Measurements from ENCODE around the gene KIAA1217. TPM values are rescaled to one million over a fixed set of nuclear protein-coding genes. Genes with fewer than 3 reads are reported as not detected.

KIAA1217 gene
- total RNA-seq, 1 experiment from 2014 or later: 7.8 TPM

DNA sequence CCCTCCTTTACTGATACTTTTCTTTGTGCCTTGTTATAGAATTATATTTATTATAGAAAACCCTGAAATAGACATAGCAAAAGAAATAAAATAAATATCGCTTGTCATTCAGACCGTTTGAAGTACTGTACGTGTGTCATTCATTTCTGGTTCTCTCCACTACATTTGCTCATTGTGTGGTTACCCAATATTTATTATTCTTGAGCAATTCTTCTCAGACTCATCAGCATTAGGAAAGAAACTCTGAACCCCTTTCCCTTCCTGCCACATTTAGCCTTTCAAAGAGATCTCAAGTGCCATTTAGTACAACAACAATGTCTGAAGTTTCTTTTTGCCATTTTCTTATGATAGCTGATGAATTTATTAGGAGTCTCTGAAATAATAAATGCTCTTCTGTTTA lies 154.1 kb downstream of the KIAA1217 start:
- POLR2A ChIA-PET: no interaction called here
- RAD21 ChIA-PET (ENCODE audit: low non-redundant PET in 1 of 2, low total read pairs in 2 of 2, uncharacterized antibody in 2 of 2, unreplicated experiment in 2 of 2): no interaction called here
- Histone ChIP-seq H3K9ac (ENCODE audit: low read length) (no peak overlapping the region), H3K4me2 (ENCODE audit: low read length) (no peak overlapping the region), H3K27ac (ENCODE audit: low read depth, low read length) (no peak overlapping the region), H3K79me2 (ENCODE audit: insufficient read depth, low read length) (no peaks in the 10 kb centered on the region), H3K9me2 (ENCODE audit: insufficient read depth) (no peaks in the 10 kb centered on the region), H3K36me3 (ENCODE audit: control insufficient read depth in 1 of 2, insufficient read depth in 2 of 2, low read length in 2 of 2) (no peaks in the 10 kb centered on the region), H3K9me3 (ENCODE audit: control insufficient read depth in 1 of 2, insufficient read depth in 1 of 2, low read depth in 1 of 2, low read length in 2 of 2) (no peaks in the 10 kb centered on the region), H2AFZ (ENCODE audit: low read depth, low read length, poor library complexity, severe bottlenecking) (no peak overlapping the region), H3K4me3 (replicated peaks in 1 of 2; ENCODE audit: low read depth in 1 of 2, low read length in 2 of 2) (no peak overlapping the region), H3K27me3 (ENCODE audit: insufficient read depth, low read length) (peaks cover 5% of the 10 kb centered on the region; the same call in 1 of the 2 replicates), H4K20me1 (ENCODE audit: insufficient read depth) (no peaks in the 10 kb centered on the region), H3K4me1 (ENCODE audit: control insufficient read depth in 1 of 2, insufficient read depth in 2 of 2, low read length in 2 of 2) (no peaks in the 10 kb centered on the region)
- CTCF ChIA-PET: no interaction called here
- ATAC-seq: no peak
- intact Hi-C loops (cut with micrococcal nuclease): loop anchor here (10.0 kb wide), 2 partner anchors 142 to 1208 kb away; no protein-coding TSS in a partner anchor
- BruUV-seq (replicated peaks): no TSS peak
- no peak for DNase-seq (ENCODE audit: low read depth, low spot score)
- TF ChIP-seq FOSL1 (IDR thresholded peaks at IDR 0.05; ENCODE audit: low read depth) (no peak), CEBPB (IDR thresholded peaks at IDR 0.05; ENCODE audit: low read depth) (no peak), SIN3A (IDR thresholded peaks at IDR 0.05; ENCODE audit: low read depth) (no peak), ZFX (IDR thresholded peaks at IDR 0.05) (no peak), ZBTB33 (IDR thresholded peaks at IDR 0.05; ENCODE audit: extremely low read depth, insufficient replicate concordance, low read length) (no peak), EGR1 (IDR thresholded peaks at IDR 0.05; ENCODE audit: low read depth) (no peak), EZH2 (IDR thresholded peaks at IDR 0.05) (no peak), CBX3 (IDR thresholded peaks at IDR 0.05; ENCODE audit: low read depth) (no peak)
- TF ChIP-seq, protein P1, sequence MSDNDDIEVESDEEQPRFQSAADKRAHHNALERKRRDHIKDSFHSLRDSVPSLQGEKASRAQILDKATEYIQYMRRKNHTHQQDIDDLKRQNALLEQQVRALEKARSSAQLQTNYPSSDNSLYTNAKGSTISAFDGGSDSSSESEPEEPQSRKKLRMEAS (IDR thresholded peaks at IDR 0.05): no peak
- TF ChIP-seq, protein P2, sequence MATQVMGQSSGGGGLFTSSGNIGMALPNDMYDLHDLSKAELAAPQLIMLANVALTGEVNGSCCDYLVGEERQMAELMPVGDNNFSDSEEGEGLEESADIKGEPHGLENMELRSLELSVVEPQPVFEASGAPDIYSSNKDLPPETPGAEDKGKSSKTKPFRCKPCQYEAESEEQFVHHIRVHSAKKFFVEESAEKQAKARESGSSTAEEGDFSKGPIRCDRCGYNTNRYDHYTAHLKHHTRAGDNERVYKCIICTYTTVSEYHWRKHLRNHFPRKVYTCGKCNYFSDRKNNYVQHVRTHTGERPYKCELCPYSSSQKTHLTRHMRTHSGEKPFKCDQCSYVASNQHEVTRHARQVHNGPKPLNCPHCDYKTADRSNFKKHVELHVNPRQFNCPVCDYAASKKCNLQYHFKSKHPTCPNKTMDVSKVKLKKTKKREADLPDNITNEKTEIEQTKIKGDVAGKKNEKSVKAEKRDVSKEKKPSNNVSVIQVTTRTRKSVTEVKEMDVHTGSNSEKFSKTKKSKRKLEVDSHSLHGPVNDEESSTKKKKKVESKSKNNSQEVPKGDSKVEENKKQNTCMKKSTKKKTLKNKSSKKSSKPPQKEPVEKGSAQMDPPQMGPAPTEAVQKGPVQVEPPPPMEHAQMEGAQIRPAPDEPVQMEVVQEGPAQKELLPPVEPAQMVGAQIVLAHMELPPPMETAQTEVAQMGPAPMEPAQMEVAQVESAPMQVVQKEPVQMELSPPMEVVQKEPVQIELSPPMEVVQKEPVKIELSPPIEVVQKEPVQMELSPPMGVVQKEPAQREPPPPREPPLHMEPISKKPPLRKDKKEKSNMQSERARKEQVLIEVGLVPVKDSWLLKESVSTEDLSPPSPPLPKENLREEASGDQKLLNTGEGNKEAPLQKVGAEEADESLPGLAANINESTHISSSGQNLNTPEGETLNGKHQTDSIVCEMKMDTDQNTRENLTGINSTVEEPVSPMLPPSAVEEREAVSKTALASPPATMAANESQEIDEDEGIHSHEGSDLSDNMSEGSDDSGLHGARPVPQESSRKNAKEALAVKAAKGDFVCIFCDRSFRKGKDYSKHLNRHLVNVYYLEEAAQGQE (IDR thresholded peaks at IDR 0.05; ENCODE audit: low read depth): no peak
